Panc1 (cell line): ENCODE results near the gene MMS22L. TPM values are rescaled to one million over a fixed set of nuclear protein-coding genes. Genes with fewer than 3 reads are reported as not detected.

ENCODE experiments used
- ATAC-seq: fragments of 200-7000 bp; cut with Tn5 transposase; 2 replicates; pipeline ENCODE4 v1.9.1; 2020; ENCODE audit warnings: mild to moderate bottlenecking, moderate library complexity
- BruUV-seq: library from RNA; stranded (reverse); fragments of 400-500 nt; replicated peaks from 2 replicates; lab custom pipeline; 2021; lab: Mats Ljungman, UMichigan
- CTCF ChIA-PET: fragments of 300-600 bp; sonication (Branson Sonifier 250); formaldehyde crosslinking; loops from one replicate; lab custom pipeline; 2022; ENCODE audit warnings: antibody characterized with exemption; lab: Charles Lee
- POLR2A ChIA-PET: fragments of 300-600 bp; sonication (Branson Sonifier 250); formaldehyde crosslinking; loops from one replicate; lab custom pipeline; 2022; ENCODE audit warnings: antibody characterized with exemption; lab: Charles Lee
- DNase-seq: peaks from one replicate; pipeline ENCODE4 v3.0.0-alpha.2; 2010; ENCODE audit warnings: low read depth, low spot score
- H3K27ac ChIP-seq: 2 replicates; pipeline ENCODE4 v1.5.1; 2011; ENCODE audit warnings: mild to moderate bottlenecking, low read length, inconsistent platforms
- H3K27me3 ChIP-seq: fragments of 200-500 bp; sonication (Bioruptor generic); 2 replicates; pipeline ENCODE4 v1.6.0; 2014; ENCODE audit warnings: low read length, inconsistent platforms; ENCODE audit not compliant: control insufficient read depth, insufficient read depth
- H3K36me3 ChIP-seq: fragments of 200-500 bp; sonication (Bioruptor generic); 2 replicates; pipeline ENCODE4 v1.5.1; 2014; ENCODE audit warnings: inconsistent platforms, mild to moderate bottlenecking, low read length, moderate library complexity; ENCODE audit not compliant: control insufficient read depth, insufficient read depth
- H3K4me1 ChIP-seq: 2 replicates; pipeline ENCODE4 v1.5.1; 2011; ENCODE audit warnings: inconsistent platforms, mild to moderate bottlenecking, low read length, moderate library complexity; ENCODE audit not compliant: control insufficient read depth, insufficient read depth
- H3K4me3 ChIP-seq, 2 experiments: 2 replicates each; pipeline ENCODE4 v1.5.1; 2011 to 2012; ENCODE audit warnings: low read depth in 2 of 2, low read length in 2 of 2, mild to moderate bottlenecking in 2 of 2, inconsistent platforms in 1 of 2, moderate library complexity in 1 of 2
- H3K9me3 ChIP-seq: fragments of 200-500 bp; sonication (Bioruptor generic); 2 replicates; pipeline ENCODE4 v1.5.1; 2014; ENCODE audit warnings: low read depth, mild to moderate bottlenecking, inconsistent platforms, low read length, moderate library complexity; ENCODE audit not compliant: control insufficient read depth, insufficient read depth
- CTCF ChIP-seq: fragments of 450-650 bp; IDR thresholded peaks from 2 replicates; pipeline ENCODE4 v1.5.1; 2017; ENCODE audit warnings: mild to moderate bottlenecking
- POLR2AphosphoS5 ChIP-seq: IDR thresholded peaks from 2 replicates; pipeline ENCODE4 v1.6.1; 2012; ENCODE audit warnings: mild to moderate bottlenecking, low read depth, low read length, moderate library complexity
- REST ChIP-seq, 2 experiments: IDR thresholded peaks; 2 replicates each; pipeline ENCODE4 v1.6.1; 2011 to 2012; ENCODE audit warnings: low read depth in 2 of 2, control low read depth in 1 of 2, low read length in 1 of 2, mild to moderate bottlenecking in 1 of 2, moderate library complexity in 1 of 2; ENCODE audit not compliant: insufficient read depth in 1 of 2
- SIN3A ChIP-seq: IDR thresholded peaks from 2 replicates; pipeline ENCODE4 v1.6.1; 2012; ENCODE audit warnings: low read depth, mild to moderate bottlenecking, low read length, moderate library complexity, borderline replicate concordance; ENCODE audit not compliant: insufficient read depth
- TCF7L2 ChIP-seq: IDR thresholded peaks from 2 replicates; pipeline ENCODE4 v1.6.1; 2011; ENCODE audit warnings: mild to moderate bottlenecking, low read depth, low read length, inconsistent platforms
- in situ Hi-C: cut with HindIII; loops from 2 replicates; pipeline ENCODE4 v1.10.0; 2016; ENCODE audit warnings: low sequenced_read_pairs, low pct_unique_long_range_greater_than_20kb
- intact Hi-C: fragments of 100-400 bp; cut with micrococcal nuclease; formaldehyde crosslinking; loops from one replicate; pipeline ENCODE4 v1.10.0; 2022; ENCODE audit not compliant: unreplicated experiment
- total RNA-seq: library from RNA; stranded (reverse); gene quantifications from one replicate; pipeline ENCODE4 v1.2.1, GENCODE V29; 2021; ENCODE audit not compliant: unreplicated experiment

MMS22L gene
- total RNA-seq, 1 experiment from 2014 or later: 28.5 TPM

DNA sequence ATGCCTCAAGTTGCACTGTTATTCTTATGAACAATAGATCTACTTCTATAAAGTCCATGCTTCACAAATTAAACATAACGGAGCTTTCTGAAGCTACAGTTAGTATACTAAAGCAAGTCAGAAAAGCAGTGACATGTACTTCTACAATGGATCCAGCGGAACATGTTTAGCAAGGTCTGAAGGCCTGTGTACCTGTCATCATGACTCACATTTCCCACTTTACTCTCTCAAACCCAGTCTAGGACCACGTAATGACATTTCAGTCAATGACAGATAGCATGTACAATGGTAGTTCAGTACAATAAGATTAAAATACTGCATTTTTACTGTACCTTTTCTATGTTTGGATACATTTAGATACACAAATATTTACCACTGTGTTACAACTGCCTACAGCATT, 132.1 kb downstream of the MMS22L start:
- DNase-seq: no peak
- H3K27ac ChIP-seq: no peak overlapping the region
- H3K4me3 ChIP-seq: no peak overlapping the region
- ATAC-seq: no peak
- intact Hi-C loops: no loop called here
- in situ Hi-C loops: no loop called here
- H3K27me3 ChIP-seq: no peaks in the 10 kb centered on the region
- H3K9me3 ChIP-seq: no peaks in the 10 kb centered on the region
- peaks cover 2% of the 10 kb centered on the region; the same call in 1 of the 2 replicates for H3K36me3 ChIP-seq
- H3K4me1 ChIP-seq: no peaks in the 10 kb centered on the region
- POLR2A ChIA-PET: interaction anchor here (0.5 kb wide), 1 partner anchor 82 kb away, joined by 4 read pairs; no protein-coding TSS in a partner anchor
- CTCF ChIA-PET: no interaction called here
- TF ChIP-seq TCF7L2 (no peak), REST (IDR thresholded peaks at IDR 0.05; ENCODE audit: insufficient read depth in 1 of 2, low read depth in 2 of 2, low read length in 1 of 2) (no peak), POLR2AphosphoS5 (no peak), CTCF (no peak), SIN3A (no peak)
- BruUV-seq: no TSS peak

- in situ Hi-C loops: no loop called here
- intact Hi-C loops: no loop called here
These were observed 135.6 kb downstream of the MMS22L start for GRCh38 chr6:97147421-97147820.

More at GRCh38 chr6:97147421-97147820, 135.6 kb downstream of the MMS22L start:
- DNase-seq (no peak), ATAC-seq (no peak)
- CTCF ChIA-PET: no interaction called here
- TF ChIP-seq SIN3A: no peak
- no peak for TF ChIP-seq CTCF
- no peak for TF ChIP-seq REST (IDR thresholded peaks at IDR 0.05; ENCODE audit: insufficient read depth in 1 of 2, low read depth in 2 of 2, low read length in 1 of 2)
- TF ChIP-seq TCF7L2: no peak
- no peak for TF ChIP-seq POLR2AphosphoS5
- no TSS peak for BruUV-seq
- Histone ChIP-seq H3K4me3 (no peak overlapping the region), H3K9me3 (no peaks in the 10 kb centered on the region), H3K27ac (no peak overlapping the region), H3K36me3 (peaks cover 2% of the 10 kb centered on the region; the same call in 1 of the 2 replicates), H3K27me3 (no peaks in the 10 kb centered on the region), H3K4me1 (no peaks in the 10 kb centered on the region)
- POLR2A ChIA-PET: no interaction called here
